Activated naive CD8-positive, alpha-beta T cell (primary cell): ENCODE data around the gene COG5.

Experiments
- H3K27ac Mint-ChIP-seq: one replicate; pipeline ENCODE4 v1.8.0; 2021; ENCODE audit warnings: mixed read lengths
- H3K27me3 Mint-ChIP-seq: one replicate; pipeline ENCODE4 v1.8.0; 2021; ENCODE audit warnings: mixed read lengths
- H3K36me3 Mint-ChIP-seq: one replicate; pipeline ENCODE4 v1.8.0; 2021; ENCODE audit warnings: mixed read lengths
- H3K4me1 Mint-ChIP-seq: one replicate; pipeline ENCODE4 v1.8.0; 2021; ENCODE audit warnings: low read depth, mixed read lengths
- H3K4me3 Mint-ChIP-seq: one replicate; pipeline ENCODE4 v1.8.0; 2021; ENCODE audit warnings: mild to moderate bottlenecking, mixed read lengths
- H3K9me3 Mint-ChIP-seq: one replicate; pipeline ENCODE4 v1.8.0; 2021; ENCODE audit warnings: low read depth, mixed read lengths

The COG5 gene

DNA sequence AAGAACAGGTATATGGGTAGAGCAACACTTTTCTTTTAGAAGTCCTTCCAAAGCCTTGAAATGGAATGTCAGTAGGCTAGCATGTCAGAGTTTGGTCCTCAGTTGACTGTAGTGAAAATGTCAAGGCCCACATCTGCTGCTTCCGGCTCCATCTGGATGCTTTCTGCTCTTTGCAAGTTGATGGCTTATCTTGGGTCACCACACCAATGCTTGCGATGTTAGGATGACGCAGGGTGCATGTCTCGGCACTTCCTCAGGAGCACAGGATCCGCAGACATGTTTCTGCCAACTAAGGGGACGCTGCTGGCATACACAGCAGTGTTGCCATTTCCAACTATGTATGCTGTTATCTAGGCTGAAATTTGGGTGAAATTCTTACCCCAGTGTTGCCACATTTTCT, 408.9 kb downstream of the COG5 start:
- Mint-ChIP-seq H3K27ac (no peak overlapping the region), H3K4me1 (peaks cover 2% of the 10 kb centered on the region), H3K27me3 (no peaks in the 10 kb centered on the region), H3K4me3 (no peak overlapping the region), H3K9me3 (no peaks in the 10 kb centered on the region), H3K36me3 (no peaks in the 10 kb centered on the region)

DNA sequence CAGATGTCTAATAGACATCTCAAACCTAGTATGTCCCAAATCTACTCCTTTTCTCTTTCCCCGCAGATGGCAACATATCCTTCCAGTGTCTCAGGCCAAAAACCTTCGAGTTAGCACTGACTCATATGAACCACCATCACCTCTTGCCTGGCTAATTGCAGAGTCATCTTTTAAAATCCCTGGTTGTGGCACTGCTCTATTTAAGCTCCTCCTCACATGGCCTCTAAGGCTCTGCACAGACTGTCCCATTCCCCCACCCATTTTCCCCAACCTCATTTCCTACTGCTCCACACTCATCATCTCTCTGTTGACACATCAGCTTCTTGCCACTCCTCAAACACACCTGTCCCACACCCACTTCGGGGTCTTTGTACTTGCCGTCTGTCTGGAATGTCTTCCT, 411.7 kb downstream of the COG5 start:
- no peak overlapping the region for H3K27ac Mint-ChIP-seq
- H3K36me3 Mint-ChIP-seq = no peaks in the 10 kb centered on the region
- no peaks in the 10 kb centered on the region for H3K9me3 Mint-ChIP-seq
- no peak overlapping the region for H3K4me3 Mint-ChIP-seq
- no peaks in the 10 kb centered on the region for H3K27me3 Mint-ChIP-seq
- H3K4me1 Mint-ChIP-seq = peaks cover 7% of the 10 kb centered on the region
